Neural progenitor cell (in vitro differentiated cells): Measurements from ENCODE around the gene ASB1.

Experiments used
- CTCF ChIP-seq: fragments of 200-600 bp; sonication (generic); IDR thresholded peaks from 2 replicates; pipeline ENCODE4 v1.5.1; 2017; ENCODE audit warnings: antibody characterized with exemption, mild to moderate bottlenecking
- EZH2 ChIP-seq: fragments of 200-600 bp; sonication (generic); IDR thresholded peaks from 2 replicates; pipeline ENCODE4 v1.6.1; 2017; ENCODE audit warnings: antibody characterized with exemption, mild to moderate bottlenecking, moderate library complexity

GRCh38 chr2:238448031-238448955 lies 21.6 kb downstream of the ASB1 start:
- TF ChIP-seq CTCF, result no peak
- no peak for TF ChIP-seq EZH2
